Measurements from ENCODE around the gene RYR2. TPM values are rescaled to one million over a fixed set of nuclear protein-coding genes. Genes with fewer than 3 reads are reported as not detected.

Gene RYR2
- total and polyA plus RNA-seq, 4 experiments from 2014 or later: not detected

DNA sequence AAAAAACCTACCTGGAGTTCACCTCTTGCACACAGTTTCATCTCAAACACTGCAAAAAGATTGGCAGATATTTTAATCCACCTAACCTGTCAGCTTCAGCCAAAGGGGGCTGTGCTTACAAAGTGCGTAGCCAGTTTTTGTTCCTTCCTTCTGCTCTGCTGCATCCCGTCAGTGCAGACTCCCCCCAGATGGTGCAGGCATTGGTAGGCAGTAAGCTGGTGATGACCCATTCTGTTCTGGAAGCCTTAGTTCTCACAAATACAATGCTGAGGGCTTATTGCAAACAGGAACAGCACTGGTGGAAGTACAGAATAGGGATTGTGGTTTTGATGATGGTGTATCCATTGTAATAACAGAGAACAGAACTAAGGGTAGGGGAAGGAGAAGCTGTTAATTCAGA is 239.5 kb downstream of the RYR2 start:
- H3K27ac ChIP-seq (ENCODE audit: low read depth, low read length): no peak overlapping the region
- no peaks in the 10 kb centered on the region for H3K4me1 ChIP-seq (ENCODE audit: insufficient read depth, low read length)
- H3K4me3 ChIP-seq (ENCODE audit: low read length in 2 of 2): no peak overlapping the region
- H3K9me3 ChIP-seq (ENCODE audit: control insufficient read depth in 1 of 2, low read length in 2 of 2): no peaks in the 10 kb centered on the region
- no peaks in the 10 kb centered on the region for H3K36me3 ChIP-seq (ENCODE audit: insufficient read depth, low read length)
- CTCF ChIA-PET (ENCODE audit: partially characterized antibody): no interaction called here
- no peak for DNase-seq
- no peaks in the 10 kb centered on the region for H3K9me3 Mint-ChIP-seq
- H3K27me3 Mint-ChIP-seq: peaks cover 0 to 2% of the 10 kb centered on the region in 2 donors
- H3K4me3 Mint-ChIP-seq: no peak overlapping the region
- no peaks in the 10 kb centered on the region for H3K36me3 Mint-ChIP-seq
- H3K4me1 Mint-ChIP-seq: no peaks in the 10 kb centered on the region
- intact Hi-C loops (cut with micrococcal nuclease): no loop called here
- POLR2A ChIA-PET (ENCODE audit: partially characterized antibody): no interaction called here
- no peaks in the 10 kb centered on the region for H3K27me3 ChIP-seq (ENCODE audit: insufficient read depth, low read length)
- H3K27ac Mint-ChIP-seq: no peak overlapping the region

DNA sequence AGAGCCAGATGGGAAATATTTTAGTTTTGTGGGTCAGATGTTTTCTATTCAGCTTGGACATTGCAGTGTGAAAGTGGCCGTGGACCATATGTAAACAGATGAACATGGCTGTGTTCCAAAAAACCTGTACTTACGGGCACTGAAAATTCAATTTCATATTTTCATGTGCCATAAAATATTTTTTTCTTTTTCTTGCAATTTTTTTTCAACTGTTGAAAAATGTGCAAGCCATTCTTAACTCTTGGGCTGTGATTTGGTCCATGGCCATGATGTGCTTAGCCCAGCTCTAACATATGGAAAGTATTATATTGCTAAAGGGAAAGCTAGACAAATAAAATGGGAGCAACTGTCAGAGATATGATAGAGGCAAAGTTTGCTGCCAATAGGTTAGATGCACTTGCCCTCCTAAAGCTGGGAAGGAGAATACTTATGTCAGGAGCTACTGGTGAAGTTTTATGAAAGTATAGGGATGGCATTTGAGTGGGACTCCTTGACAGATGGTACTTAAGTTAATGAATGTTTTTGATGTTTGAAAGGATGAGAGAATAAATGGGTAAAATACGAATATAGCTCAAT is 240.3 kb downstream of the RYR2 start:
- Histone ChIP-seq H3K4me3 (ENCODE audit: low read length in 2 of 2) (no peak overlapping the region), H3K9me3 (ENCODE audit: control insufficient read depth in 1 of 2, low read length in 2 of 2) (no peaks in the 10 kb centered on the region), H3K4me1 (ENCODE audit: insufficient read depth, low read length) (no peaks in the 10 kb centered on the region), H3K27ac (ENCODE audit: low read depth, low read length) (no peak overlapping the region), H3K36me3 (ENCODE audit: insufficient read depth, low read length) (no peaks in the 10 kb centered on the region), H3K27me3 (ENCODE audit: insufficient read depth, low read length) (no peaks in the 10 kb centered on the region)
- no peaks in the 10 kb centered on the region for H3K9me3 Mint-ChIP-seq
- no peak for DNase-seq
- H3K4me1 Mint-ChIP-seq: no peaks in the 10 kb centered on the region
- POLR2A ChIA-PET (ENCODE audit: partially characterized antibody): no interaction called here
- intact Hi-C loops (cut with micrococcal nuclease): no loop called here
- no peaks in the 10 kb centered on the region for H3K36me3 Mint-ChIP-seq
- CTCF ChIA-PET (ENCODE audit: partially characterized antibody): no interaction called here
- H3K27ac Mint-ChIP-seq: no peak overlapping the region
- H3K27me3 Mint-ChIP-seq: peaks cover 0 to 2% of the 10 kb centered on the region in 2 donors
- no peak overlapping the region for H3K4me3 Mint-ChIP-seq

DNA sequence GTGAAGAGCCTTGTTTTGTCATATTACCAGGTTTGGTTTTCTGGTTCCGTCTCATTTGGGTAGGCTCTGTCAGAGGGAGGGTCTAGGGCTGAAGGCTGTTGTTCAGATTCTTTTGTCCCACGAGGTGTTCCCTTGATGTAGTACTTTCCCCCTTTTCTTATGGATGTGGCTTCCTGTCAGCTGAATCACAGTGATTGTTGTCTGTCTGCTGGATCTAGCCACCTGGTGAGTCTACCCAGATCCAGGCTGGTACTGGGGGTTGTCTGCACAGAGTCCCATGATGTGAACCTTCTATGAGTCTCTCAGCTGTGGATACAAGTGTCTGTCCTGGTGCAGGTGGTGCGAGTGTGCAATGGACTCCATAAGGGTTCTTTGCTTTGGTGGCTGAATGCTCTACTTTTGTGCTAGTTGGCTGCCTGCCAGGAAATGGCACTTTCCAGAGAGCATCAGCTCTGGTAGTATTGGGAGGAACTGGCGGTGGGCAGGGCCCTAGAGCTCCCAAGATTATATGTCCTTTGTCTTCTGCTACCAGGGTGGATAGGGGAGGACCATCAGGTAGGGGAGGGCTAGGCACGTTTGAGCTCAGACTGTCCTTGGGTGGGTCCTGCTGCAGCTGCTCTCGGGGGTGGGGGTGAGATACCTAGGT is 246.0 kb downstream of the RYR2 start:
- Mint-ChIP-seq H3K27ac (peak overlapping the region in 1 of 7 donors; percentile 19), H3K36me3 (no peaks in the 10 kb centered on the region), H3K4me3 (no peak overlapping the region), H3K27me3 (peaks cover 9 to 13% of the 10 kb centered on the region in 2 donors), H3K4me1 (no peaks in the 10 kb centered on the region), H3K9me3 (peaks cover 0 to 4% (median 0%) of the 10 kb centered on the region in 8 donors)
- no peak for DNase-seq
- ChIA-PET POLR2A (ENCODE audit: partially characterized antibody) (no interaction called here), CTCF (ENCODE audit: partially characterized antibody) (no interaction called here)
- Histone ChIP-seq H3K27me3 (ENCODE audit: insufficient read depth, low read length) (no peaks in the 10 kb centered on the region), H3K27ac (ENCODE audit: low read depth, low read length) (no peak overlapping the region), H3K9me3 (ENCODE audit: control insufficient read depth in 1 of 2, low read length in 2 of 2) (no peaks in the 10 kb centered on the region), H3K4me1 (ENCODE audit: insufficient read depth, low read length) (no peaks in the 10 kb centered on the region), H3K36me3 (ENCODE audit: insufficient read depth, low read length) (no peaks in the 10 kb centered on the region), H3K4me3 (ENCODE audit: low read length in 2 of 2) (no peak overlapping the region)
- intact Hi-C loops (cut with micrococcal nuclease): no loop called here

DNA sequence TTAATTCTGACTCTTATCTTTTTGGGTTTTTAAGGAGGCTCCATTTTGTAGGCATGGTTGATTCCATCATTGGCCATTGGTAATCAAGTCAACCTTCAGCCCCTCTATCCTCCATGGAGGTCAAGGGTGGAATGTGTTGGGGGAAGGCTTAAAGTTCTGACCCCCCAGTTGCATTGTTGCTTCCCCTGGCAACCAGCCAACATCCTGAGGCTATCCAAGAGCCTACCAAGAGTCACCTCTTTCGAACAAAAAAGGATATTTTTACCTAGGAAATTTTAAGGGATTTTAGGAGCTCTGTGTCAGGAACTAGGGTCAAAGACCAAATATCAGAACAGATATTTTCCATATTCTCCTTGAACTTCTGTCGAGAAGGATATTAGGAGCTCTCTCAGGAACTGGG is 251.8 kb downstream of the RYR2 start:
- no peaks in the 10 kb centered on the region for H3K9me3 ChIP-seq (ENCODE audit: control insufficient read depth in 1 of 2, low read length in 2 of 2)
- no peaks in the 10 kb centered on the region for H3K36me3 ChIP-seq (ENCODE audit: insufficient read depth, low read length)
- no peaks in the 10 kb centered on the region for H3K27me3 ChIP-seq (ENCODE audit: insufficient read depth, low read length)
- no peak for DNase-seq
- Mint-ChIP-seq H3K36me3 (no peaks in the 10 kb centered on the region), H3K4me1 (no peaks in the 10 kb centered on the region), H3K4me3 (no peak overlapping the region), H3K9me3 (peaks cover 0 to 1% (median 0%) of the 10 kb centered on the region in 8 donors), H3K27me3 (peaks cover 6% of the 10 kb centered on the region in 2 donors), H3K27ac (no peak overlapping the region)
- H3K4me1 ChIP-seq (ENCODE audit: insufficient read depth, low read length): no peaks in the 10 kb centered on the region
- no peak overlapping the region for H3K27ac ChIP-seq (ENCODE audit: low read depth, low read length)
- ChIA-PET POLR2A (ENCODE audit: partially characterized antibody) (no interaction called here), CTCF (ENCODE audit: partially characterized antibody) (no interaction called here)
- H3K4me3 ChIP-seq (ENCODE audit: low read length in 2 of 2): no peak overlapping the region
- intact Hi-C loops (cut with micrococcal nuclease): no loop called here

DNA sequence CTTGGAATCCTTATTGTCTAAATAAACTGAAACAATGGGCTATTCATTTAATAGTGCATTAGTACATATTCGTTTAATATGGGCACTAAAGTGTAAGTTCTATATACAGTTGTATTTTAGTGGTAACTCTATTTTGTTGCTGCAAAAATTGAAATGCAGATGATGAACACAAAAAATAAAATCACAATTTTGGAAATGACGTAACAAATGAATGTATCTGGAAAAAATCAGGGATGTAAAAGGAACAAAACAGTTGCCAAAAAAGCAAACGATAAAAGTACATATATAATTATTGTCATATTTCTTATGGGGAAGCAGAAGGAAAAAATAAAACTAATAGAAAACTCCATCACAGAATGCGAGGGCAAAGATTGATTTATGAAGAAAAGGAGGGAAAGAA is 254.9 kb downstream of the RYR2 start:
- POLR2A ChIA-PET (ENCODE audit: partially characterized antibody): no interaction called here
- Mint-ChIP-seq H3K9me3 (no peaks in the 10 kb centered on the region), H3K36me3 (no peaks in the 10 kb centered on the region), H3K27me3 (peaks cover 0 to 2% of the 10 kb centered on the region in 2 donors), H3K27ac (no peak overlapping the region), H3K4me3 (no peak overlapping the region), H3K4me1 (no peaks in the 10 kb centered on the region)
- CTCF ChIA-PET (ENCODE audit: partially characterized antibody): no interaction called here
- intact Hi-C loops (cut with micrococcal nuclease): no loop called here
- Histone ChIP-seq H3K36me3 (ENCODE audit: insufficient read depth, low read length) (no peaks in the 10 kb centered on the region), H3K9me3 (ENCODE audit: control insufficient read depth in 1 of 2, low read length in 2 of 2) (no peaks in the 10 kb centered on the region), H3K27ac (ENCODE audit: low read depth, low read length) (no peak overlapping the region), H3K27me3 (ENCODE audit: insufficient read depth, low read length) (no peaks in the 10 kb centered on the region), H3K4me1 (ENCODE audit: insufficient read depth, low read length) (no peaks in the 10 kb centered on the region), H3K4me3 (ENCODE audit: low read length in 2 of 2) (no peak overlapping the region)
- no peak for DNase-seq

DNA sequence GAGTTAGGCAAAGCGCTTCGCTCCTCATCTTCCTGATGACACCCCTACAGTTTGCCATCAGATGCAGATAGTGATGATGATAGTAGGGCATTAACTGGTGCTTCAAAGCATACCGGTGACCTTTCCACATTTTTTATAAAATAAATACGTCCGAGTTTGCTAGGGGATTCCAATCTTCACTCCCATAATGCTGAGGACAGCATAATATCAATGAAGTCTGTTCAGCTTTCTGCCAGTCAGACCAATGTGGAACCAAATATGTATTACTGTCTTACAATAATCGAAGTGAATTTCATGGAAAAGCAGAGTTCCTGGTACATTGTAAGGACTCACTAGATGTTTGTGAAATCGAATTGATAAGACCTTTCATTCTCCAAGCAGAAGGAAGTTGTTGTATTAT is 258.7 kb downstream of the RYR2 start:
- Histone ChIP-seq H3K9me3 (ENCODE audit: control insufficient read depth in 1 of 2, low read length in 2 of 2) (no peaks in the 10 kb centered on the region), H3K4me1 (ENCODE audit: insufficient read depth, low read length) (no peaks in the 10 kb centered on the region), H3K4me3 (ENCODE audit: low read length in 2 of 2) (no peak overlapping the region), H3K27ac (ENCODE audit: low read depth, low read length) (no peak overlapping the region), H3K27me3 (ENCODE audit: insufficient read depth, low read length) (no peaks in the 10 kb centered on the region), H3K36me3 (ENCODE audit: insufficient read depth, low read length) (no peaks in the 10 kb centered on the region)
- intact Hi-C loops (cut with micrococcal nuclease): no loop called here
- no peaks in the 10 kb centered on the region for H3K36me3 Mint-ChIP-seq
- H3K4me3 Mint-ChIP-seq: no peak overlapping the region
- H3K27ac Mint-ChIP-seq: no peak overlapping the region
- CTCF ChIA-PET (ENCODE audit: partially characterized antibody): no interaction called here
- POLR2A ChIA-PET (ENCODE audit: partially characterized antibody): no interaction called here
- no peaks in the 10 kb centered on the region for H3K4me1 Mint-ChIP-seq
- DNase-seq: no peak
- no peaks in the 10 kb centered on the region for H3K27me3 Mint-ChIP-seq
- H3K9me3 Mint-ChIP-seq: no peaks in the 10 kb centered on the region

DNA sequence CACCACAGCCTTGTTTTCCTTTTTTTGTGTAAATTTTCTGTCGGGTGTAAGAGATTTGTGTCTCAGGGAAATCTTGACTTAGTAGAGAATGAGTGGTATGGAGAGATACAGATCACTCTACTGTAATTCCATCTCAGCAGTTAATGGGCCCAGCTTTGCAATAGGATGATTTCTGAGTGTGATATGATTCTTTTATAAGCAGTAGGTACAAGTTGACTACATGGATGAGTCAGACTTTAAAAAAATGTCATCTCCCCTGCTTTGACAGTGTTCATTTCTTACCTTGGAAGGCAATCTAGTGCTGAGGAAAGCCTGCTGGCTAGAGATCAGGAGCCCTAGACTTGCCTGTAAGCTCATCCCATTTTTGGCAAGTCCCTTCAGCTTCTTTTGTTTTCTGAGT is 261.9 kb downstream of the RYR2 start:
- Histone ChIP-seq H3K27me3 (ENCODE audit: insufficient read depth, low read length) (no peaks in the 10 kb centered on the region), H3K4me1 (ENCODE audit: insufficient read depth, low read length) (no peaks in the 10 kb centered on the region), H3K9me3 (ENCODE audit: control insufficient read depth in 1 of 2, low read length in 2 of 2) (no peaks in the 10 kb centered on the region), H3K36me3 (ENCODE audit: insufficient read depth, low read length) (no peaks in the 10 kb centered on the region), H3K27ac (ENCODE audit: low read depth, low read length) (no peak overlapping the region), H3K4me3 (ENCODE audit: low read length in 2 of 2) (no peak overlapping the region)
- DNase-seq: no peak
- intact Hi-C loops (cut with micrococcal nuclease): no loop called here
- ChIA-PET POLR2A (ENCODE audit: partially characterized antibody) (no interaction called here), CTCF (ENCODE audit: partially characterized antibody) (no interaction called here)
- Mint-ChIP-seq H3K27me3 (no peaks in the 10 kb centered on the region), H3K4me3 (no peak overlapping the region), H3K27ac (no peak overlapping the region), H3K9me3 (no peaks in the 10 kb centered on the region), H3K4me1 (peaks cover 0 to 5% (median 0%) of the 10 kb centered on the region in 4 donors), H3K36me3 (no peaks in the 10 kb centered on the region)

Measured in CD4-positive, alpha-beta memory T cell (primary cell).